Activated CD4-positive, alpha-beta T cell treated with anti-CD3 and anti-CD28 coated beads for 4 hours (primary cell): ENCODE measurements around the gene MAP7D1.

Experiments
- DNase-seq, 2 donors: peaks; one replicate each; pipeline ENCODE4 v3.0.0-alpha.2; 2020

The MAP7D1 gene

DNA sequence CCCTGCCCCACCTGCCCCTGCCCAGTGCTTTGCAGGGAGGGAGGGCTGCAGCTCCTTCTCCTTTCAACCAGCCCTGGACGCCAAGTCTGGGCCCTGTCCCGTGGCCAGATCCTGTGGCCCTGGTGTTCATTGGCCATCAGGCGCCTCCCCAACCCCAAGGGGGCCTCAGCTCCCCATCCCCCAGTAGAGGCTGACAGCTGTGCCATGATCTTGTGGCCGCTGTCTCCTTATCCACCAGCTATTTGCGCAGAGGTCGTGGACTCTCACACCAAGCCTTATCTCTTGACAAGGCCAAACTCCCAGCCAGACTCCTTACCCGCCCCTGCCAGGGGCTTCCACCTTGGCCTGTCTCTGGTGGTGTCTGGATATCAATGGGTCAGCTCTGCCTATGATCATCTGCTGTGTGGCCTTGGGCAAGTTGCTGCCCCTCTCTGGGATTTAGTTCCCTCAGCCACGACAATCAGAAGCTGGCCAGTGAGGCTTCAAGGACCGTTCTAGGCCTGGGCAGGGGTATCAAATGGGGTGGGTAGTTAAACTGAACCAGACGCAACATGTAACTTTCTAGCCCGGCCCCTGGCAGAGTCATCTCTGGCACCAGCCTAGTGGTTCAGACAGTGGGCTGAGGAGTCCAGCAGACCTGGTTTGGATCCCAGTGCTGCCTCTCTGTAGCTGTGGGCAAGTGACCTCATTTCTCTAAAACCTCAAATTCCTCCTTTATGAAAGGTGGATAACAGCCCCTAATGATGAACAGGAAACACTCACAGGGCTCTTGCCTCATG lies 27.6 kb upstream of the MAP7D1 start:
- DNase-seq, result no peak

DNA sequence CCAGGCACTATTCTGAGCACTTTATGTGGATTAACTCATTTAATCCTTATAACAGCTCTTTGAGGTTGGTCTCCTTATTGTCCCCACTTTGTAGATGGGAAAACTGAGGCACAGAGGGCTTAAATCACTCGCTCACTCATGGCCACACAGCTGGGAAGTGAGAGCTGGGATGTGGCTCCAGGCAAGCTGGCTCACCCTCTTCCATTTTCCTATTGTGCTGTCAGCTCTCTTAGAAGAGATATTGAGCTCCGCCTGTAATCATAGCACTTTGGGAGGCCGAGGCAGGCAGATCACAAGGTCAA lies 27.1 kb upstream of the MAP7D1 start:
- no peak for DNase-seq

DNA sequence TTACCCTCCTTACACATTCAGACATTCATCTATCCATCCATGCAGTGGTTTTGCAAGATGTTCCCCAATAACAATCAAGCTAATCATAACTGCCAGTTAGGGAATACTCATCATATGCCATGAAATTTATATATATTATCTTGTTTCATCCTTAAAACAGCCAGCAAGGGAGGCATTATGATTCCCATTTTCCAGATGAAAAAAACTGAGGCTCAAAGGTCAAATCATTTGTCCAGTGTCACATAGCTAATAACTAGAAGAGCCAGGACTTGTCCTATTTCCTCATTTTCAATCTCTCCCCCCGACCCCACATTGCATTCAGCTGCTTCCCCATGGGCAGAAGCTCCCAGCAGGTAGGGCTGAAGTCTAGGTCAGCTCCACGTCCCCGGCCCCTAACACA lies 23.9 kb upstream of the MAP7D1 start:
- no peak for DNase-seq

DNA sequence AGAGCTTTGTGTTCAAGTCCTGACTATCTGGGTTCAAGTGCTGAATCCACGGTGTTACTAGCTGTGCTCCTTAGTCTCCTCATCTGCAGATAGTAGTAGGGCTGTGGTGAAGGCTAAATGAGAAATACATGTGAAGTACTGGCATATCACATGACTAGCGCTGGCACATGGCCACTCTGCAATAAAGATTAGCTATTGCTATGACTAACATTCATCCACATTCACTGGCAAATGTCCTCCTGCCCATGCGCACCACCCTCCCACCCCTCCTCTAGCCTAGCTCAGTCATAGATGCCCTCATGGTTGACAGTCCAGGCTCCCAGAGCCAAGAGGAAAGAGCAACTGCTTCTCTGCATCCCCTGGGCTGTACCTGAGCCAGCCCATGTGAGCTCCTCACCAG lies 22.5 kb upstream of the MAP7D1 start:
- DNase-seq, result no peak

DNA sequence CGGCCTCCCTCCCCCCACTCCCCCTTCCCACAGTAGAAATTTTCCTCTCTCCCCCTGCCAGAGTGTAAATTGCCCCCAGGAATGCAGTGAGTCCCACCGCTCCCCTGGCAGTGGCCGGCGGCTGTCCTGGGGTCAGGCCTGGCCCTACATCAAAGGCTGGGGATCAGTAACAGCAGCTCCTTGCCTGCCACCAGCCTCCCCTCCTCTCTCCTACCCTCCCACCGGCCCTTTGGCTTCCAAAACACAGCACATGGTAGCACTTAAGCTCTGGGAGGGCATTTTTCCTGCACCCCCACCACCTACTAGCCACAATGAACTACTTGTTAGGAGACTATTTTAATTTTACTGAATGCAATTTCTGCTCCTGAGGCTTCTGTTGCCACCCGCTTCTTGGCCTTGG lies 21.9 kb upstream of the MAP7D1 start:
- no peak for DNase-seq

DNA sequence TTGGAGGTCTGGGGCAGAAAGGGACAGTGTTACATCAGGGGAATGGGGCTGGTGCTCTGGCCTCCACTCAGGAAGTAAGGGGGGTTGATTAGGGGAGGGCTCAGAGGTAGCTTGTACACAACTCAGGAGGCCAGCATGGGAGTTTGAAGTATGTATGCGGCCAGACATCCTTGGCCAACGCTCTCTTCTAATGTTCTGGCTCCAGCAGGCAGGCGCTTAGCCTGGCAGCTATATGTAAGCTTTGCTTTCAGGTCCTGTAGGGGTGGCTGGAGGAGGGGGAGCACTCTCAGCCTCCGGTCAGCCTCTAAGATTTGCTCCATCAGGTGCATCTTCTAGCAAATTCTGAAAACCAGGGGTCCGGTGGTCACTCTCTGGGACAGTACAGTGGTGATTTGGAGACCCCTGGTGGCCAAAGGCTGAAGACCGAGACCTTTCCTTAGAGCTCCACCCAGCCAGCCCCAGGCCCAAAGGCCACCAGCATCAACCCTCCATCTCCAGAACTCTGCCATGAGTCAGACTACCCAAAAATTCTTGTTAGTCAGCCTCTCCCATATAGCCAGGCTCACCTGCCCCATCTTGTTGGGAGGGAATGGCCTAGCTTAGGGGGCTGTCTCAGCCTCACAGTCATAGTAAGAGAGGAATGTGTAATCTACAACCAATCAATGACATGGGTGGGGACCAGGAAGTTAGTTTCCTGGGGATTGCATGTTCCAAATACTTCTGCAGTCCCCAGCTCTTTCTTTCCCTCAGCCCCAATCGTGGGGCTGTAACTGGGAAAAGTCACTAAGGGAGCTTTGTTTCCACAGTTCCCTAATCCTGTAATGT lies 21.2 kb upstream of the MAP7D1 start:
- no peak for DNase-seq

- no peak for DNase-seq
These were observed 20.7 kb upstream of the MAP7D1 start for GRCh38 chr1:36135330-36135667.

GRCh38 chr1:36135796-36136195 lies 20.2 kb upstream of the MAP7D1 start:
- DNase-seq, result no peak

GRCh38 chr1:36136535-36136934 lies 19.4 kb upstream of the MAP7D1 start:
- no peak for DNase-seq

GRCh38 chr1:36137226-36137625 lies 18.7 kb upstream of the MAP7D1 start:
- DNase-seq, result no peak

- no peak for DNase-seq
These were observed 18.2 kb upstream of the MAP7D1 start for GRCh38 chr1:36137776-36138175.

- no peak for DNase-seq
These were observed 16.4 kb upstream of the MAP7D1 start for GRCh38 chr1:36139521-36139920.

DNA sequence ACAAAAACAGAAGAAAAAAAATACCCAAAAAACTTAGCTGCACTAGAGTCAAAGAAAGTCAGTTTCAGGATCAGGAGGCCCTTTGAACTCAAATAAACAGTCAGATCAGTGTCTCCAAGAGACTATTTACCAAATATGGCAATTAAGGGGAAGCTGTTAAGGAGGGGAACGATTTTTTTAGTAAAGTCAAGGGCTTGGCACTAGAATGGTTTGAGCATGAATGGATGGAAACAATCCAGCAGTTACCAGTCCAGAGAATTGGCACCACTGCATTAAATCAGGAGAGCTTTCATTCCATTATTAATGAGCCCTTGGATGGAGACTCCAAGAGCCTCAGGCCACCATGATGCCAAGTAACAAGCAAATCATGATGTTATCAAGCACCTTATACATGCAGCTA lies 13.8 kb upstream of the MAP7D1 start:
- no peak for DNase-seq

- no peak for DNase-seq
These were observed 12.5 kb upstream of the MAP7D1 start for GRCh38 chr1:36143424-36143823.

- no peak for DNase-seq
These were observed 11.5 kb upstream of the MAP7D1 start for GRCh38 chr1:36144413-36144812.

- peak in 1 of 2 donors; percentile 63 for DNase-seq
These were observed 7.1 kb upstream of the MAP7D1 start for GRCh38 chr1:36148821-36149236.

DNA sequence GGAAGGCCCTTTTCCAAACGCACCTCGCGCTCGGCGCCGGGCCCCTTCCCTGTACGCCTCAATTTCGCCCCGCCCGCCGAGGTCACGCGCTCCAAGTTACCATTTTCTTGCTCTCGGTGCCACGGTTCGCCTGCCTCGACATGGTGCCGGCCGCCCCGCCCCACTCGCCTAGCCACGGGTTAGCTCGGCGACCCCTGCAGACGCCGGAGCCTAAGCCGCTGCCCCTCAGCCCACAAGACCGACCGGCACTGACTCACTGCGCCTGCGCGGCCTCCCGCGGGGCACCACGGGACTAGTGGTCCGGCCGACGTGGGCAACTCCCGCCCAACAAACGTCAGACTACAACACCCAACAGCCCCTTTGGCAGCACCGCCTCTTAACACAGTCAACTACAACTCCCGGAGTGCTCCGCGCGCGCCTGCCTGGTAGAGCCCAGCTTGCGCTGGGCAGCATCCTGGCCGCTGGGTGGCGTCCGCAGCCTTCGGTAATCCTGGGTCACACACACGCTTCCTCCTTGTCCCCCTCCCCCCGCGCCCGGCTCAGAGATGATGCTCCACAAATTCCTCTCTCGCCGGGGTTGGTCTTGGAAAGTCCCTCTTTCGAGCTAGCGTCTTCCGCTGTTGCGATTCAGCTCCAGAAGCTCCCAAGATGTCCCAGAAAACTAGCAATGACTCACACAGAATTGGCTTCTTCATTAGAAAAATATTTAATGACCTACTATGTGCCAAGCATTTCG lies 6.6 kb upstream of the MAP7D1 start, which contains the start of gene TRAPPC3:
Gene TRAPPC3 (minus strand): TSS at position 250 of the 736 bp plus-strand sequence. CDS start 108 bp downstream, at position 142.
- DNase-seq, result peak; percentile 99

DNA sequence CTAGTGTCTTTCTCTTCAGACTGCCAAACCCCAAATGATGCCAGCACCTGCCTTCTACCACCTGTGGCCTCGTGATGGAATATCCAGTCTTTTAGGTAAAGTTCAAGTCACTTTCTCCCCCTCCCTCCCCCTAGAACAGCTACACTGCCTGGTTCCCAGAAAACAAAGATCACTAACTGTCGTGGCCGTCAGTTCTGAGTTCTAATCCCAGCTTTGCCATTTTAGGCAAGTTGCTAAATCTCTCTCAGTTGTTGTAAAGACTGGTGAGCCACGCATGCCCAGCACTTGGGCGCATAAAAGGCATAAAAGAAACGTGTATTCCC lies 6.0 kb upstream of the MAP7D1 start:
- DNase-seq, result no peak

DNA sequence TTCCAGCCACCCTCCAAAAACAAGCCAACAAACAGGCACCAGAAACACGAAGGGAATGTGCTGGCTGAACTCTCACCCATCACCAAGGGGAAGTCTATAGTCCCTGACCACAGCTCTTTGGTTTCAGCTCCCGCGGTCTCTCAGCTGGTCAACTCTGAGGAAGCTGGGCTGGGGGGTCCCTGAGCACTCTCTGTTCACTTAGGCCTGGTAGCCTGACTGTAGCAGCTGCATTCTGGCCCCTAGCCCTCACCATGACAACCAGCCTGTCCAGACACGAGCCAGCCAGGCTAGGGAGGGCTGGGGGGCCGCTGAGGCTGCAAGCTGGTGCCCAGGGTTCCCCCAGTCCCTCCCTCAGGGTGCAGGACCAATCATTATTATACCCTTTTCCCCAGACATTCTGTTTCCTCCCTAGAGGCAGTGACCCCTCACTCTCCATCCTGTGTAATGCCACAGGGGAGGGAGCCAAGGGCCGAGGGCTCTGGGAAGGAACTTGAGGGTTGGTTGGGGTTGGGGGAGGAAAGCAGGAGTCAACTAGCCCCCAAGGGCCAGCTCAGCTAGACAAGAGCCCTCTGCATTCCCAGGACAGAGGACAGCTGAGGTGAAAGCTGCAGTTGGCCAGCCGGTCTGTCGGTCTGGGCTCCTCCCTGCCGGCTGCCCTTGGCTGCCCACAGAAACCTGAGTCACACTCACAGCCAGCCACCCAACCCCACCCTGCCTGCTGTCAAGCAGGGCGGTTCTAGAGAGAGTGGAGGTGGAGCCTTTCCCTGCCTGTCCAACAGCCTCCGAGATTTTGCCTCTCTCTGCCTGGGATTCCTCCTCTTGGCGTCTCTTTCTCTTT lies 5.4 kb upstream of the MAP7D1 start:
- DNase-seq, result peak; percentile 62 to 73

DNA sequence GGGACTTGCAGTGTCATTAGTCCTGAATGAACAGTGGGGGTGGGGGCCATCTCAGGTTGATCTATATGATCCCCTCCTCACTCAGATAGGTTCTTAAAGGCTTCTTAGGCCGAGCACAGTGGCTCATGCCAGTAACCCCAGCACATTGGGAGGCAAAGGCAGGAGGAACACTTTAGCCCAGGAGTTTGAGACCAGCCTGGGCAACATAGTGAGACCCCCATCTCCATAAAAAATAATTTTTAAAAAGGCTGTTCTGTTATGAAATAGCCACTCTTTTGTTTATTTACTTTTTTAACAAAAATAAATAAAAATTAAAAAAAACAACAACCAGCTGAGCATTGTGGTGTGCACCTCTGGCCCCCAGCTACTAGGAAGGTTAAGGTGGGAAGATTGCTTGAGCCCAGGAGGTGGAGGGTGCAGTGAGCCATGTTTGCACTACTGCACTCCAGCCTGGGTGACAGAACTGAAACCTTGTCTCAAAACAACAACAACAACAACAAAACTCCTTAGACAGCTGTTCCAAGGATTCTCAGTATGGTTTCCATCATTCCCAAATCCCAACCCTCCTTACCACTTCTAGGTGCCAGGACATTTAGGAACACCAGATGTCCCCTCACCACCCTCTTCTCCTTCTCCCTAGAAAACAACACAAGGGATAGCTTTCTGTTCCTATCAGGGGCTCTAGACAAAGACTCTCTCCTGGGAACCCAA lies 4.7 kb upstream of the MAP7D1 start:
- no peak for DNase-seq

- DNase-seq, result peak; percentile 58 to 63
These were observed 4.1 kb upstream of the MAP7D1 start for GRCh38 chr1:36151845-36152203.

- DNase-seq, result no peak
These were observed 2.5 kb upstream of the MAP7D1 start for GRCh38 chr1:36153476-36153875.
